Measurements from ENCODE around the gene MRPS18B.
"Not testable (repeated sequence)": the region's sequence is repeated elsewhere in the genome, so short reads cannot be mapped to it uniquely, and the experiment has no call there.

Gene MRPS18B

GRCh38 chr6:30644769-30645168 is 27.1 kb downstream of the MRPS18B start:
- no peak for DNase-seq

GRCh38 chr6:30645989-30646388 is 28.3 kb downstream of the MRPS18B start:
- no peak for DNase-seq

GRCh38 chr6:30646450-30647241 is 29.0 kb downstream of the MRPS18B start, which contains the start of gene C6orf136:
TSS of gene C6orf136 (plus strand) at chr6:30647133. CDS start at chr6:30647232, 99 bp downstream.
- peak; percentile 89 for DNase-seq

GRCh38 chr6:30647242-30648116 is 29.8 kb downstream of the MRPS18B start:
- peak; percentile 68 for DNase-seq

- DNase-seq, result peak; percentile 64
These were observed 33.5 kb downstream of the MRPS18B start for GRCh38 chr6:30651143-30651542.

GRCh38 chr6:30654798-30655742 is 37.4 kb downstream of the MRPS18B start:
- no peak for DNase-seq

- DNase-seq, result no peak
These were observed 38.1 kb downstream of the MRPS18B start for GRCh38 chr6:30655743-30656094.

- DNase-seq, result peak; percentile 91
These were observed 38.9 kb downstream of the MRPS18B start for GRCh38 chr6:30656513-30656912.

- no peak for DNase-seq
These were observed 39.8 kb downstream of the MRPS18B start for GRCh38 chr6:30657454-30657853.

GRCh38 chr6:30657922-30658321 is 40.3 kb downstream of the MRPS18B start:
- not testable (repeated sequence) for DNase-seq

- no peak for DNase-seq
These were observed 47.5 kb downstream of the MRPS18B start for GRCh38 chr6:30664994-30665767.

- not testable (repeated sequence) for DNase-seq
These were observed 48.7 kb downstream of the MRPS18B start for GRCh38 chr6:30666300-30666699.

- no peak for DNase-seq
These were observed 53.3 kb downstream of the MRPS18B start for GRCh38 chr6:30670760-30671527.

GRCh38 chr6:30672445-30673253 is 55.0 kb downstream of the MRPS18B start, which contains the start of gene DHX16:
TSS of gene DHX16 (minus strand) at chr6:30673006. CDS start at chr6:30672841, 165 bp downstream.
- peak; percentile 95 for DNase-seq

All from MV-4-11 (cell line).